Lower leg skin (tissue), 4 donors: Measurements from ENCODE around the gene TTC33. TPM values are rescaled to one million over a fixed set of nuclear protein-coding genes. Genes with fewer than 3 reads are reported as not detected.
"Not testable (repeated sequence)": the region's sequence is repeated elsewhere in the genome, so short reads cannot be mapped to it uniquely, and the experiment has no call there.

Source experiments
- DNase-seq, 2 donors: peaks; one replicate each; pipeline ENCODE4 v3.0.0-alpha.2; 2019; ENCODE audit warnings: low spot score in 2 of 2
- H3K4me3 ChIP-seq: fragments of 200-600 bp; sonication (generic); 2 replicates; pipeline ENCODE4 v1.5.1; 2017; ENCODE audit warnings: mild to moderate bottlenecking, low read depth; ENCODE audit not compliant: poor library complexity, severe bottlenecking
- CTCF ChIP-seq, 3 donors: fragments of 450-650 bp; IDR thresholded peaks; one replicate each; pipeline ENCODE4 v1.5.1; 2016; ENCODE audit warnings: antibody characterized with exemption in 3 of 3, mild to moderate bottlenecking in 3 of 3, moderate library complexity in 2 of 3
- POLR2A ChIP-seq, 2 donors: fragments of 450-650 bp; IDR thresholded peaks; one replicate each; pipeline ENCODE4 v1.6.1; 2016 to 2017; ENCODE audit warnings: antibody characterized with exemption in 2 of 2, mild to moderate bottlenecking in 1 of 2, moderate library complexity in 1 of 2
- WGBS, 2 donors: methylation state at CpG; one replicate each; pipeline ENCODE4 v1.1.5; 2018; 5-methylcytosine and 5-hydroxymethylcytosine counted together
- intact Hi-C: fragments of 100-400 bp; cut with DNase I; formaldehyde crosslinking; loops from one replicate; pipeline ENCODE4 v1.15.0; 2023; ENCODE audit warnings: low total_unique reads
- total RNA-seq, 4 donors: library from RNA; depleted of rRNA; stranded (reverse); fragments of >200 nt; gene quantifications; one replicate each; pipeline ENCODE4 v1.1.0, GENCODE V29; 2016

TTC33 gene
- total RNA-seq, 4 donors from 2014 or later, result 8.7 to 13.1 (median 11.0) TPM

GRCh38 chr5:40733879-40734563 is 21.7 kb downstream of the TTC33 start:
- intact Hi-C loops, result no loop called here
- no peak for DNase-seq
- WGBS, 2 donors, result 36 to 42% methylated on average over 3 of the region's 3 CpGs
- H3K4me3 ChIP-seq, result no peak overlapping the region
- TF ChIP-seq POLR2A (IDR thresholded peaks at IDR 0.05) (no peak), CTCF (IDR thresholded peaks at IDR 0.05) (no peak)

- no peak for DNase-seq
- intact Hi-C loops, result no loop called here
- no peak overlapping the region for H3K4me3 ChIP-seq
- WGBS, 2 donors, result 85 to 89% methylated on average over 2 of the region's 2 CpGs
- TF ChIP-seq POLR2A (IDR thresholded peaks at IDR 0.05) (no peak), CTCF (IDR thresholded peaks at IDR 0.05) (no peak)
Observed at GRCh38 chr5:40733434-40733833, 22.3 kb downstream of the TTC33 start.

- 96 to 97% methylated on average over 13 to 36 of the region's 37 CpGs for WGBS, 2 donors
- intact Hi-C loops, result loop anchor here (10.0 kb wide), 1 partner anchor 1138 kb away; no protein-coding TSS in a partner anchor
Observed at GRCh38 chr5:40722497-40722911, 33.3 kb downstream of the TTC33 start.

GRCh38 chr5:40720069-40720468 is 35.7 kb downstream of the TTC33 start:
- intact Hi-C loops, result loop anchor here (10.0 kb wide), 1 partner anchor 1135 kb away; no protein-coding TSS in a partner anchor
- TF ChIP-seq POLR2A (IDR thresholded peaks at IDR 0.05), result no peak
- no peak for TF ChIP-seq CTCF (IDR thresholded peaks at IDR 0.05)
- H3K4me3 ChIP-seq, result no peak overlapping the region
- no peak for DNase-seq

More at GRCh38 chr5:40722497-40722911, 33.3 kb downstream of the TTC33 start:
- DNase-seq, H3K4me3 ChIP-seq: not testable (repeated sequence)

- no peak overlapping the region for H3K4me3 ChIP-seq
- intact Hi-C loops, result no loop called here
- DNase-seq, result no peak
- no peak for TF ChIP-seq POLR2A (IDR thresholded peaks at IDR 0.05)
- TF ChIP-seq CTCF (IDR thresholded peaks at IDR 0.05), result no peak
Observed at GRCh38 chr5:40717281-40717680, 38.5 kb downstream of the TTC33 start.

GRCh38 chr5:40716590-40716989 is 39.2 kb downstream of the TTC33 start:
- 96 to 100% methylated on average over 2 of the region's 2 CpGs for WGBS, 2 donors
- intact Hi-C loops, result no loop called here
- DNase-seq, result no peak
- no peak overlapping the region for H3K4me3 ChIP-seq
- TF ChIP-seq POLR2A (IDR thresholded peaks at IDR 0.05) (no peak), CTCF (IDR thresholded peaks at IDR 0.05) (no peak)
